Measurements from ENCODE around the gene DNAH9.
"Not testable (repeated sequence)": the region's sequence is repeated elsewhere in the genome, so short reads cannot be mapped to it uniquely, and the experiment has no call there.

The DNAH9 gene

GRCh38 chr17:11953924-11954323, 355.7 kb downstream of the DNAH9 start:
- H3K36me3 Mint-ChIP-seq (ENCODE audit: low read depth) = no peaks in the 10 kb centered on the region
- no peak overlapping the region for H3K27ac Mint-ChIP-seq
- no peak for DNase-seq (ENCODE audit: low spot score)
- no peaks in the 10 kb centered on the region for H3K4me1 Mint-ChIP-seq (ENCODE audit: low read depth)
- peaks cover 14% of the 10 kb centered on the region for H3K9me3 Mint-ChIP-seq
- no peak overlapping the region for H3K4me3 Mint-ChIP-seq
- no peaks in the 10 kb centered on the region for H3K27me3 Mint-ChIP-seq (ENCODE audit: low read depth)

DNA sequence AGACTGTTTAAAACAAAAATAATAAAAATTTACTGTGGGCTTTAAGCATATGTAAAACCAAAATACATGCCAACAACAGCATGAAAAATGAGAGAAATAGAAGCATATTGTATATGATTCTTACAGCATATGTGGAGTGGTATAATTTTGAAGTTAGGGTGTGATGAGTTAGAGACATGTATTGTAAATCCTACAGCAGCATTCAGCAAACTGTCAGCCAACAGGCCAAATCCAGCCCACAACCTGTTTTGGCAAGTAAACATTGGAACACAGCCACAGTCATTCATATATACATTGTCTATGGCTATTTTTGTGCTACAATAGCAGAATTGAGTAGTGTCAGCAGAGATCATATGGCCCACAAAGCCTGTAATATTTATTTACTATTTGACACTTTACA, 356.7 kb downstream of the DNAH9 start:
- Mint-ChIP-seq H3K4me3 (no peak overlapping the region), H3K9me3 (peaks cover 14% of the 10 kb centered on the region), H3K4me1 (ENCODE audit: low read depth) (no peaks in the 10 kb centered on the region), H3K27ac (no peak overlapping the region), H3K27me3 (ENCODE audit: low read depth) (no peaks in the 10 kb centered on the region), H3K36me3 (ENCODE audit: low read depth) (no peaks in the 10 kb centered on the region)
- DNase-seq (ENCODE audit: low spot score) = no peak

GRCh38 chr17:11969565-11969964, 371.3 kb downstream of the DNAH9 start:
- H3K36me3 Mint-ChIP-seq (ENCODE audit: low read depth) = peaks cover 2% of the 10 kb centered on the region
- DNase-seq (ENCODE audit: low spot score) = no peak

DNA sequence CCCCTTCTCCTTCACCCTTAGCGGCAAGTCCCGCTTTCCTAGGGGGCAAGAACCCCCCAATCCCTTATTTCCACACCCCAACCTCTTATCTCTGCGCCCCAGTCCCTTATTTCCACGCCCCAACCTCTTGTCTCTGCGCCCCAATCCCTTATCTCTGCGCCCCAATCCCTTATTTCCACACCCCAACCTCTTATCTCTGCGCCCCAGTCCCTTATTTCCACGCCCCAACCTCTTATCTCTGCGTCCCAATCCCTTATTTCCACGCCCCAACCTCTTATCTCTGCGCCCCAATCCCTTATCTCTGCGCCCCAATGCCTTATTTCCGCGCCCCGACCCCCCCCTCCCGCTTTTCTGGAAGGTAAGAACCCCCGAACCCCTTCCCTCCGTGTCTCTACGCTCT, 374.5 kb downstream of the DNAH9 start:
- Mint-ChIP-seq H3K36me3 (ENCODE audit: low read depth) (peaks cover 11% of the 10 kb centered on the region), H3K9me3 (peaks cover 13% of the 10 kb centered on the region)
- not testable (repeated sequence) for H3K27me3 Mint-ChIP-seq (ENCODE audit: low read depth); H3K4me3 Mint-ChIP-seq; DNase-seq (ENCODE audit: low spot score); H3K27ac Mint-ChIP-seq; H3K4me1 Mint-ChIP-seq (ENCODE audit: low read depth)

More at GRCh38 chr17:11969565-11969964, 371.3 kb downstream of the DNAH9 start:
- Mint-ChIP-seq H3K27me3 (ENCODE audit: low read depth) (no peaks in the 10 kb centered on the region), H3K4me3 (no peak overlapping the region), H3K9me3 (peaks cover 38% of the 10 kb centered on the region), H3K4me1 (ENCODE audit: low read depth) (no peaks in the 10 kb centered on the region), H3K27ac (no peak overlapping the region)

GRCh38 chr17:11979795-11980194, 381.5 kb downstream of the DNAH9 start:
- H3K27ac Mint-ChIP-seq = no peak overlapping the region
- no peaks in the 10 kb centered on the region for H3K9me3 Mint-ChIP-seq
- peaks cover 43% of the 10 kb centered on the region for H3K36me3 Mint-ChIP-seq (ENCODE audit: low read depth)
- H3K4me1 Mint-ChIP-seq (ENCODE audit: low read depth) = no peaks in the 10 kb centered on the region
- DNase-seq (ENCODE audit: low spot score) = no peak
- no peak overlapping the region for H3K4me3 Mint-ChIP-seq
- H3K27me3 Mint-ChIP-seq (ENCODE audit: low read depth) = no peaks in the 10 kb centered on the region

DNA sequence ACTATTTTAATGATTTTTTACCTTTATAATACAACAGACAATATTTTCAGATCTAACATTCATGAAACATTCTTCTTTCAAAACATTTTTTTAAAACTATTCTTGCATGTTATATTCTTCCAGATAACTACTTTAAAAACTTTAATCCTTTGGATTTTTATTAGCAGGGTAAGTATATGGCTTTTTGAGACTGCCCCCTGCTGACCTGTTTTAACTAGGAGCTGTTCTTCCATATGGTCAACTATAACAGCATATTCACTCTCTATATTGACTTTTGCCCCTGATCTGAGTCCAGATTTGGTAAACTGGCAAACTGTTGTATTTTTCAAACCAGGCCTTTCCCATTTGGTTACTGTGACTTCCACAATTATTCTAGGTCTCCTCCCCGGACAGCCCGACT, 382.5 kb downstream of the DNAH9 start:
- H3K27me3 Mint-ChIP-seq (ENCODE audit: low read depth) = no peaks in the 10 kb centered on the region

DNA sequence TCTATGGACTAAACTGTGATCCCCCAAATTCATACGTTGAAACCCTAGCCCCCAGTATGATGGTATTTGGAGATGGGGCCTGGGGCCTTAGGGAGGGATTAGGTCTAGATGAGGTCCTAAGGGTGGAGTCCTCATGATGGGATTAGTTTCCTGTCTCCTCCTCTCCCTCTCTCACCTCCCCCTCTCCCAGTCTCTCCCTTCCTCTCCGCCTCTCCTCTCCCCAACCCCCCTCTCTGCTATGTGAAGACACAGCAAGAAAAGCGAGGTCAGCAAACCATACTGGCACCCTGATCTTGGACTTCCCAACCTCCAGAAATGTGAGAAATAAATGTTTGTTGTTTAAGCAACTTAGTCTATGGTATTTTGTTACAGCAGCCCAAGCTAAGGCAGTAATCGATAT, 383.6 kb downstream of the DNAH9 start:
- Mint-ChIP-seq H3K4me3 (no peak overlapping the region), H3K27me3 (ENCODE audit: low read depth) (no peaks in the 10 kb centered on the region), H3K4me1 (ENCODE audit: low read depth) (no peaks in the 10 kb centered on the region), H3K9me3 (no peaks in the 10 kb centered on the region), H3K27ac (no peak overlapping the region), H3K36me3 (ENCODE audit: low read depth) (peaks cover 42% of the 10 kb centered on the region)
- no peak for DNase-seq (ENCODE audit: low spot score)

More for the DNA sequence above, 382.5 kb downstream of the DNAH9 start:
- no peak overlapping the region for H3K27ac Mint-ChIP-seq
- DNase-seq (ENCODE audit: low spot score) = no peak
- no peaks in the 10 kb centered on the region for H3K4me1 Mint-ChIP-seq (ENCODE audit: low read depth)
- H3K4me3 Mint-ChIP-seq = no peak overlapping the region
- H3K36me3 Mint-ChIP-seq (ENCODE audit: low read depth) = peaks cover 45% of the 10 kb centered on the region
- no peaks in the 10 kb centered on the region for H3K9me3 Mint-ChIP-seq

- Mint-ChIP-seq H3K27me3 (ENCODE audit: low read depth) (no peaks in the 10 kb centered on the region), H3K36me3 (ENCODE audit: low read depth) (peaks cover 41% of the 10 kb centered on the region), H3K4me3 (no peak overlapping the region), H3K9me3 (no peaks in the 10 kb centered on the region), H3K27ac (no peak overlapping the region), H3K4me1 (ENCODE audit: low read depth) (peaks cover 2% of the 10 kb centered on the region)
- DNase-seq (ENCODE audit: low spot score) = no peak
Measured at GRCh38 chr17:11986179-11986941, 388.1 kb downstream of the DNAH9 start.

DNA sequence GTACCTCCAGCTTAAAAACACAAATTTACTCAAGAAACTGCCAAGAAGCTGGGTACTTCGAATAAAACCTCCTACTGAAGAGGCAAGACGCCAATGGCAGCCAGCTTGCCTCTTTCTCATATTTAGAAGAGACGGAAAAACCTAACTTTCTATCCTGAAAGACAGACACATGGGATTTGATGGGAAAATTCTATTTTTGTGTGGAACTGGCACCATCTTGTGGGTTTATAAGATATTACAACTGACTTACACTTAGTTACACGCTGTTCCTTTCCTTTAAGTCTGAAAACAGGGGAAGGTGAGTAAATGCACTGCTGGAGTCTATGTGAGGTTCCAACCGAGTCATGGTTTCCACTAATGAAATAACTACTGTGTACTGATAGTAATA, 388.7 kb downstream of the DNAH9 start:
- no peak for DNase-seq (ENCODE audit: low spot score)
- Mint-ChIP-seq H3K27ac (no peak overlapping the region), H3K4me3 (no peak overlapping the region), H3K9me3 (no peaks in the 10 kb centered on the region), H3K27me3 (ENCODE audit: low read depth) (no peaks in the 10 kb centered on the region), H3K4me1 (ENCODE audit: low read depth) (peaks cover 2% of the 10 kb centered on the region), H3K36me3 (ENCODE audit: low read depth) (peaks cover 40% of the 10 kb centered on the region)

DNA sequence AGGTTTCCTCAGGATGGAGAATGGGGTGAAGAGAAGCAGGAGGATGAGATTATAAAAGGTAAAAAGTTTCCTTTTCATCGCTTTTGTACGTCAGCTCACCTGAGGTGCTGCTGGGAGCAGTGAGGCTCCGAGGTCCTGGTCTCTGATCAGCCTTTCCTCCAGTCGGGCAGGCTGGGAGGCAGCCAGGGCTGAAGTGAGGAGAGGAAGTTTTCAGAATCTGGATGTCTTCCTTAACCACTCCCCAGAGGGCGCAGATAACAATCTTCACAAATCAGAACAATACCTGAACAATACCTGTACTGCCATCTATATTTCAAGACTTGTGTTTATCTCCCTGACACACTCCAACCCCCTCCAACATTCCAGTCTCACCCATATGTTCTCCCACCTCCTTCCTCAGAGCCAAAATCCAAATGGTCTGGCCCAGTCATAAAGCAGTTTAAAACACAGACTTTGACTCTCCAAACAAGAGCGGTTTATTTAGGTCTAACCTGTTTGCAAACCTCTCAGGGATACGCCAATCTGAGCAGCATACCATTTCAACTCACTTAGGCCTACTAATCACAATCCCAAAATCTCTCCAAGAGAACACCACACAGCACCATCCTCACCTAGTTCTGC, 392.2 kb downstream of the DNAH9 start:
- H3K4me3 Mint-ChIP-seq = no peak overlapping the region
- no peak for DNase-seq (ENCODE audit: low spot score)
- H3K27me3 Mint-ChIP-seq (ENCODE audit: low read depth) = no peaks in the 10 kb centered on the region
- no peaks in the 10 kb centered on the region for H3K9me3 Mint-ChIP-seq
- H3K27ac Mint-ChIP-seq = no peak overlapping the region
- H3K36me3 Mint-ChIP-seq (ENCODE audit: low read depth) = peaks cover 27% of the 10 kb centered on the region
- H3K4me1 Mint-ChIP-seq (ENCODE audit: low read depth) = peaks cover 2% of the 10 kb centered on the region

GRCh38 chr17:11991461-11991860, 393.2 kb downstream of the DNAH9 start:
- H3K4me1 Mint-ChIP-seq (ENCODE audit: low read depth) = peaks cover 6% of the 10 kb centered on the region
- no peak overlapping the region for H3K4me3 Mint-ChIP-seq
- DNase-seq (ENCODE audit: low spot score) = no peak
- H3K27ac Mint-ChIP-seq = no peak overlapping the region
- H3K27me3 Mint-ChIP-seq (ENCODE audit: low read depth) = no peaks in the 10 kb centered on the region
- H3K9me3 Mint-ChIP-seq = no peaks in the 10 kb centered on the region
- H3K36me3 Mint-ChIP-seq (ENCODE audit: low read depth) = peaks cover 27% of the 10 kb centered on the region

GRCh38 chr17:11996722-11997146, 398.5 kb downstream of the DNAH9 start:
- DNase-seq (ENCODE audit: low spot score) = peak; percentile 40
- H3K4me1 Mint-ChIP-seq (ENCODE audit: low read depth) = peaks cover 9% of the 10 kb centered on the region
- peaks cover 5% of the 10 kb centered on the region for H3K36me3 Mint-ChIP-seq (ENCODE audit: low read depth)
- peak overlapping the region; percentile 90 for H3K4me3 Mint-ChIP-seq
- peak overlapping the region; percentile 91 for H3K27ac Mint-ChIP-seq
- H3K27me3 Mint-ChIP-seq (ENCODE audit: low read depth) = peaks cover 5% of the 10 kb centered on the region
- no peaks in the 10 kb centered on the region for H3K9me3 Mint-ChIP-seq

DNA sequence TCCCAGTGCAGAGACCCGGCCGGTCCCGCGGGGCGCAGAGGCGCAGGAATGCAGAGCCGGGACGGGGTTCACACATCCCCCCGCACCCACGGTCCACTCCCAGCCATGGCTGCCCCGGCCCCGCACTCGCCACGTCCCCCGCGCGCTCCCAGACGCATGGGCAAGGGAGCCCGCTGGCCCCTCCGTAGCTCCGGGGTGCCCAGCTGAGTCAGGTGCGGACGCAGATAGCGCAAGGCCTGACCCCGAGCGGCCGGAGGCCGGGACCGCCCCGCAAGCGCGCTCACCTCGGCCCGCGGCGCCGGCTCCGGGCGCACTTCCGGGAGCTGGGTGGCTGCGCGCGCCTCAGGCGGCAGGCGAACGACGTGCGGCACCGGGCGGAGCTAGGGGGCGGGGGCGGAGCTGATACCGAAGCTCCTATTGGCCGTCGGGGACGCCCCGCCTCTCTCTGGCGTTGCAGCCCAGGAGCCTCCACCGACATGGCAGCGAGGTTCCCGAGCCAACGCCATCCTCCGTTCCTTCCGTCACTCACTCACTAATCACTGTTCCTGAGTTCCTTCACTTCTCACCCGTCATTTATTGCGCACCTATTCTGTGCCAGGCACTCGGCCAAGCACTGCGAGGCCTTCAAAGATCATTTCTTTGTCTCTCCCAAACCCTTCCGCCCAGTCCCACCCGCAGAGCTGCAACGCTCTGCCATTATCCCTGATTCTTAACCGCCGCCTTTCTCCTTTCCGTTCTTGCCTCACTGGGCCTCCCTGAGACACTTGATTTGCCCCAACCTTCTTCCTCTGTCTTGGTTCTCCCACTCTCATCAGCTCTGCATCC, 399.1 kb downstream of the DNAH9 start, which contains the start of gene ZNF18:
ZNF18 (minus strand) TSS at position 329 of the 825 bp plus-strand sequence. CDS start 4,646 bp downstream, outside the sequence.
- H3K27ac Mint-ChIP-seq = peak within 1 kb of the TSS; percentile 97
- H3K4me1 Mint-ChIP-seq (ENCODE audit: low read depth) = peaks cover 9% of the 10 kb centered on the region
- no peaks in the 10 kb centered on the region for H3K9me3 Mint-ChIP-seq
- DNase-seq (ENCODE audit: low spot score) = peak; percentile 97
- H3K27me3 Mint-ChIP-seq (ENCODE audit: low read depth) = peaks cover 5% of the 10 kb centered on the region
- H3K4me3 Mint-ChIP-seq = peak within 1 kb of the TSS; percentile 92
- peaks cover 5% of the 10 kb centered on the region for H3K36me3 Mint-ChIP-seq (ENCODE audit: low read depth)

GRCh38 chr17:11997972-11998233, 399.6 kb downstream of the DNAH9 start:
- Mint-ChIP-seq H3K9me3 (no peaks in the 10 kb centered on the region), H3K4me1 (ENCODE audit: low read depth) (peaks cover 9% of the 10 kb centered on the region), H3K27me3 (ENCODE audit: low read depth) (peaks cover 10% of the 10 kb centered on the region), H3K27ac (peak overlapping the region; percentile 97), H3K36me3 (ENCODE audit: low read depth) (peaks cover 5% of the 10 kb centered on the region), H3K4me3 (peak overlapping the region; percentile 92)
- DNase-seq (ENCODE audit: low spot score) = no peak
